GM23248 (cell line): ENCODE measurements around the gene TNNT2.

ENCODE experiments used
- EZH2 ChIP-seq: fragments of 200-600 bp; sonication (generic); IDR thresholded peaks from 2 replicates; pipeline ENCODE4 v1.6.1; 2018; ENCODE audit warnings: antibody characterized with exemption, mild to moderate bottlenecking; ENCODE audit not compliant: insufficient read depth, poor library complexity, severe bottlenecking
- EZH2phosphoT487 ChIP-seq: fragments of 200-600 bp; sonication (generic); IDR thresholded peaks from 2 replicates; pipeline ENCODE4 v1.6.1; 2018; ENCODE audit warnings: antibody characterized with exemption, moderate library complexity, mild to moderate bottlenecking, low read depth; ENCODE audit not compliant: insufficient read depth

DNA sequence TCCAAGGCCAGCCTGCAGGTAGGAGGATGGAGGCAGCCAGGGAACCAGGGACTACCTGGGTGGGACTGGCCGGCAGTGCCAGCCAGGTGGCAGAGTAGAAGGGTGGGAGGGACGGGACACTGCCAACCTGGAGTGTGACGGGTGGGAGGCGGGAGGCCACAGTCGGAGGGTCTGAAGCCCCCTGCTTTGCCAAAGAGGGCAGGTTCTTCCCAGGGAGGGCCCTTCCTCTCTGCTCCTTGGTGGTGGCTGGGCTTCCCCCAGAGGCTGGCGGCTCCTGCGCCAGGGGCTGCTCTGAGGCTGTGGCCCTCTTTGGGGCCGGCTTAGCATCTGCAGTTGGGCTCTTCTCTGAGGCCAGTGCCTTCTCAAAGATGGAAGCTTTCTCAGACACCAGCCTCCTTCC lies 8.7 kb upstream of the TNNT2 start:
- TF ChIP-seq EZH2phosphoT487 (no peak), EZH2 (no peak)
